Right hindlimb (tissue), 1 donor: Measurements from ENCODE around the gene SLC8A2.
"Not testable (repeated sequence)": the region's sequence is repeated elsewhere in the genome, so short reads cannot be mapped to it uniquely, and the experiment has no call there.

Experiments used
- DNase-seq: peaks from one replicate; pipeline ENCODE4 v3.0.0-alpha.2; 2018

SLC8A2 gene

GRCh38 chr19:47407417-47407774, 64.3 kb downstream of the SLC8A2 start:
- no peak for DNase-seq

- DNase-seq, result peak; percentile 43
Observed at GRCh38 chr19:47406711-47407416, 64.8 kb downstream of the SLC8A2 start.

GRCh38 chr19:47405854-47406417, 65.8 kb downstream of the SLC8A2 start:
- DNase-seq, result no peak

- DNase-seq, result no peak
Observed at GRCh38 chr19:47405197-47405550, 66.5 kb downstream of the SLC8A2 start.

GRCh38 chr19:47404334-47405196, 67.1 kb downstream of the SLC8A2 start:
- DNase-seq, result no peak

GRCh38 chr19:47402504-47402903, 69.2 kb downstream of the SLC8A2 start:
- no peak for DNase-seq

GRCh38 chr19:47398707-47399597, 72.7 kb downstream of the SLC8A2 start:
- DNase-seq, result no peak

GRCh38 chr19:47391510-47392223, 80.0 kb downstream of the SLC8A2 start:
- DNase-seq, result peak; percentile 68

- no peak for DNase-seq
Observed at GRCh38 chr19:47390533-47391488, 80.9 kb downstream of the SLC8A2 start.

- no peak for DNase-seq
Observed at GRCh38 chr19:47389150-47389556, 82.5 kb downstream of the SLC8A2 start.

GRCh38 chr19:47388721-47389120, 83.0 kb downstream of the SLC8A2 start:
- not testable (repeated sequence) for DNase-seq

- DNase-seq, result not testable (repeated sequence)
Observed at GRCh38 chr19:47387623-47388022, 84.1 kb downstream of the SLC8A2 start.

GRCh38 chr19:47386582-47386981, 85.1 kb downstream of the SLC8A2 start:
- not testable (repeated sequence) for DNase-seq

- DNase-seq, result not testable (repeated sequence)
Observed at GRCh38 chr19:47384533-47384932, 87.2 kb downstream of the SLC8A2 start.

- not testable (repeated sequence) for DNase-seq
Observed at GRCh38 chr19:47383890-47384289, 87.8 kb downstream of the SLC8A2 start.

- no peak for DNase-seq
Observed at GRCh38 chr19:47381653-47382279, 89.9 kb downstream of the SLC8A2 start.

GRCh38 chr19:47381121-47381520, 90.6 kb downstream of the SLC8A2 start:
- DNase-seq, result no peak

- DNase-seq, result no peak
Observed at GRCh38 chr19:47380559-47380958, 91.1 kb downstream of the SLC8A2 start.

GRCh38 chr19:47379381-47379938, 92.2 kb downstream of the SLC8A2 start:
- DNase-seq, result peak; percentile 47

- no peak for DNase-seq
Observed at GRCh38 chr19:47378246-47378645, 93.4 kb downstream of the SLC8A2 start.
